Measurements from ENCODE around the gene LRMDA. TPM values are rescaled to one million over a fixed set of nuclear protein-coding genes. Genes with fewer than 3 reads are reported as not detected.

The LRMDA gene
- total and polyA plus RNA-seq, 2 donors from 2014 or later: 23.2 to 48.6 TPM

GRCh38 chr10:75572478-75572877 lies 141.1 kb downstream of the LRMDA start:
- intact Hi-C loops (cut with DNase I): no loop called here
- FAIRE-seq (no peak), DNase-seq (no peak)
- Histone ChIP-seq H3K9ac (ENCODE audit: low read length in 3 of 3) (no peak overlapping the region), H3K36me3 (ENCODE audit: control insufficient read depth in 2 of 3, insufficient read depth in 3 of 3, low read length in 3 of 3) (no peaks in the 10 kb centered on the region), H3K4me3 (ENCODE audit: low read length in 3 of 3) (no peak overlapping the region), H3K27ac (ENCODE audit: low read depth in 2 of 2, low read length in 2 of 2) (no peak overlapping the region), H3K4me1 (ENCODE audit: control insufficient read depth in 2 of 3, insufficient read depth in 2 of 3, low read depth in 1 of 3, low read length in 3 of 3) (no peaks in the 10 kb centered on the region), H3K27me3 (ENCODE audit: control insufficient read depth, insufficient read depth, low read length) (no peaks in the 10 kb centered on the region), H3K9me3 (ENCODE audit: control insufficient read depth in 2 of 3, insufficient read depth in 1 of 3, low read length in 3 of 3) (peaks cover 0 to 12% (median 6%) of the 10 kb centered on the region in 3 donors)
- TF ChIP-seq CTCF (IDR thresholded peaks at IDR 0.05; ENCODE audit: borderline replicate concordance, extremely low read depth, insufficient read depth): no peak

GRCh38 chr10:75575940-75576339 lies 144.5 kb downstream of the LRMDA start:
- peak in 4 of 5 donors; percentile 43 to 45 (median 44) for DNase-seq
- intact Hi-C loops (cut with DNase I): no loop called here
- H3K4me3 ChIP-seq (ENCODE audit: low read length in 3 of 3): no peak overlapping the region
- no peak overlapping the region for H3K27ac ChIP-seq (ENCODE audit: low read depth in 2 of 2, low read length in 2 of 2)
- no peak overlapping the region for H3K9ac ChIP-seq (ENCODE audit: low read length in 3 of 3)
- TF ChIP-seq CTCF (IDR thresholded peaks at IDR 0.05; ENCODE audit: borderline replicate concordance, extremely low read depth, insufficient read depth): no peak
- H3K36me3 ChIP-seq (ENCODE audit: control insufficient read depth in 2 of 3, insufficient read depth in 3 of 3, low read length in 3 of 3): no peaks in the 10 kb centered on the region
- no peak for FAIRE-seq
- peaks cover 0 to 12% (median 6%) of the 10 kb centered on the region in 3 donors for H3K9me3 ChIP-seq (ENCODE audit: control insufficient read depth in 2 of 3, insufficient read depth in 1 of 3, low read length in 3 of 3)
- H3K4me1 ChIP-seq (ENCODE audit: control insufficient read depth in 2 of 3, insufficient read depth in 2 of 3, low read depth in 1 of 3, low read length in 3 of 3): no peaks in the 10 kb centered on the region
- no peaks in the 10 kb centered on the region for H3K27me3 ChIP-seq (ENCODE audit: control insufficient read depth, insufficient read depth, low read length)

GRCh38 chr10:75582102-75582501 lies 150.7 kb downstream of the LRMDA start:
- no peak for DNase-seq
- TF ChIP-seq CTCF (IDR thresholded peaks at IDR 0.05; ENCODE audit: borderline replicate concordance, extremely low read depth, insufficient read depth): no peak
- Histone ChIP-seq H3K27me3 (ENCODE audit: control insufficient read depth, insufficient read depth, low read length) (no peaks in the 10 kb centered on the region), H3K4me3 (ENCODE audit: low read length in 3 of 3) (no peak overlapping the region), H3K4me1 (ENCODE audit: control insufficient read depth in 2 of 3, insufficient read depth in 2 of 3, low read depth in 1 of 3, low read length in 3 of 3) (no peaks in the 10 kb centered on the region), H3K9me3 (ENCODE audit: control insufficient read depth in 2 of 3, insufficient read depth in 1 of 3, low read length in 3 of 3) (peaks cover 0 to 17% (median 0%) of the 10 kb centered on the region in 3 donors), H3K9ac (ENCODE audit: low read length in 3 of 3) (no peak overlapping the region), H3K36me3 (ENCODE audit: control insufficient read depth in 2 of 3, insufficient read depth in 3 of 3, low read length in 3 of 3) (no peaks in the 10 kb centered on the region), H3K27ac (ENCODE audit: low read depth in 2 of 2, low read length in 2 of 2) (no peak overlapping the region)
- FAIRE-seq: no peak
- intact Hi-C loops (cut with DNase I): no loop called here

- Histone ChIP-seq H3K27ac (ENCODE audit: low read depth in 2 of 2, low read length in 2 of 2) (no peak overlapping the region), H3K36me3 (ENCODE audit: control insufficient read depth in 2 of 3, insufficient read depth in 3 of 3, low read length in 3 of 3) (no peaks in the 10 kb centered on the region), H3K9me3 (ENCODE audit: control insufficient read depth in 2 of 3, insufficient read depth in 1 of 3, low read length in 3 of 3) (peaks cover 0 to 17% (median 0%) of the 10 kb centered on the region in 3 donors), H3K9ac (ENCODE audit: low read length in 3 of 3) (no peak overlapping the region), H3K27me3 (ENCODE audit: control insufficient read depth, insufficient read depth, low read length) (no peaks in the 10 kb centered on the region), H3K4me1 (ENCODE audit: control insufficient read depth in 2 of 3, insufficient read depth in 2 of 3, low read depth in 1 of 3, low read length in 3 of 3) (peaks cover 0 to 3% (median 0%) of the 10 kb centered on the region in 3 donors), H3K4me3 (ENCODE audit: low read length in 3 of 3) (no peak overlapping the region)
- FAIRE-seq (no peak), DNase-seq (no peak)
- no peak for TF ChIP-seq CTCF (IDR thresholded peaks at IDR 0.05; ENCODE audit: borderline replicate concordance, extremely low read depth, insufficient read depth)
- intact Hi-C loops (cut with DNase I): no loop called here
These were observed 153.9 kb downstream of the LRMDA start for GRCh38 chr10:75585294-75585693.
